WTC11 (cell line): ENCODE data around the gene ESYT1. TPM values are rescaled to one million over a fixed set of nuclear protein-coding genes. Genes with fewer than 3 reads are reported as not detected.

Experiments
- ATAC-seq: fragments of 200-7000 bp; cut with Tn5 transposase; 2 replicates; pipeline ENCODE4 v1.10.0; 2021; ENCODE audit warnings: mild to moderate bottlenecking, moderate library complexity
- CTCF ChIA-PET: fragments of 300-600 bp; sonication (Branson Sonifier 250); formaldehyde crosslinking; loops from one replicate; lab custom pipeline; 2021; ENCODE audit warnings: antibody characterized with exemption; lab: Charles Lee
- POLR2A ChIA-PET: fragments of 350-600 bp; sonication (Branson Sonifier 250); formaldehyde crosslinking; loops from one replicate; lab custom pipeline; 2021; ENCODE audit warnings: antibody characterized with exemption; lab: Charles Lee
- DNase-seq: peaks from one replicate; pipeline ENCODE4 v3.0.0; 2021; ENCODE audit warnings: low spot score
- H3K27ac Mint-ChIP-seq: 2 replicates; pipeline ENCODE4 v1.8.0; 2021; ENCODE audit warnings: mixed read lengths
- H3K27me3 Mint-ChIP-seq: 2 replicates; pipeline ENCODE4 v1.8.0; 2021; ENCODE audit warnings: low read depth, mild to moderate bottlenecking, moderate library complexity, mixed read lengths
- H3K36me3 Mint-ChIP-seq: 2 replicates; pipeline ENCODE4 v1.8.0; 2021; ENCODE audit warnings: mixed read lengths
- H3K4me1 Mint-ChIP-seq: 2 replicates; pipeline ENCODE4 v1.8.0; 2022; ENCODE audit warnings: mixed read lengths
- H3K4me3 Mint-ChIP-seq: 2 replicates; pipeline ENCODE4 v1.8.0; 2021; ENCODE audit warnings: mild to moderate bottlenecking, moderate library complexity, mixed read lengths
- H3K9me3 Mint-ChIP-seq: 2 replicates; pipeline ENCODE4 v1.8.0; 2021; ENCODE audit warnings: mixed read lengths
- ATF6 ChIP-seq: sonication (generic); formaldehyde crosslinking; IDR thresholded peaks from 2 replicates; pipeline ENCODE4 v1.8.1; 2023; ENCODE audit warnings: mild to moderate bottlenecking, missing genetic modification reagents
- E2F4 ChIP-seq: sonication (generic); formaldehyde crosslinking; IDR thresholded peaks from 2 replicates; pipeline ENCODE4 v1.8.1; 2022; ENCODE audit warnings: low read depth, mild to moderate bottlenecking, moderate library complexity, missing genetic modification reagents, borderline replicate concordance
- EMX1 ChIP-seq: fragments of 250-450 bp; sonication (Bioruptor Pico); IDR thresholded peaks from 2 replicates; pipeline ENCODE4 v1.8.0; 2021; ENCODE audit warnings: mild to moderate bottlenecking
- ETV6 ChIP-seq: sonication (generic); formaldehyde crosslinking; IDR thresholded peaks from 2 replicates; pipeline ENCODE4 v1.8.1; 2022; ENCODE audit warnings: mild to moderate bottlenecking, missing genetic modification reagents
- GABPB1 ChIP-seq: sonication (generic); formaldehyde crosslinking; IDR thresholded peaks from 2 replicates; pipeline ENCODE4 v1.8.1; 2023; ENCODE audit warnings: mild to moderate bottlenecking, missing genetic modification reagents
- GRHL2 ChIP-seq: fragments of 250-450 bp; sonication (Bioruptor Pico); IDR thresholded peaks from 2 replicates; pipeline ENCODE4 v1.8.0; 2022; ENCODE audit warnings: mild to moderate bottlenecking, moderate library complexity; ENCODE audit not compliant: insufficient replicate concordance, severe bottlenecking
- HMGA2 ChIP-seq: fragments of 250-450 bp; sonication (Bioruptor Pico); IDR thresholded peaks from 2 replicates; pipeline ENCODE4 v1.4.0; 2021; ENCODE audit warnings: mild to moderate bottlenecking, moderate library complexity
- IRF1 ChIP-seq: sonication (generic); formaldehyde crosslinking; IDR thresholded peaks from 2 replicates; pipeline ENCODE4 v1.8.0; 2023; ENCODE audit warnings: missing genetic modification reagents
- JUN ChIP-seq: sonication (generic); formaldehyde crosslinking; IDR thresholded peaks from 2 replicates; pipeline ENCODE4 v1.8.0; 2023; ENCODE audit warnings: mild to moderate bottlenecking, missing genetic modification reagents
- PRRX2 ChIP-seq: fragments of 250-450 bp; sonication (Bioruptor Pico); IDR thresholded peaks from 2 replicates; pipeline ENCODE4 v1.8.0; 2021; ENCODE audit warnings: mild to moderate bottlenecking
- STAT6 ChIP-seq: sonication (generic); formaldehyde crosslinking; conservative IDR thresholded peaks from 2 replicates; pipeline ENCODE4 v1.8.1; 2023; ENCODE audit warnings: mild to moderate bottlenecking, low read depth, missing genetic modification reagents, moderate library complexity
- TEAD1 ChIP-seq: sonication (generic); formaldehyde crosslinking; IDR thresholded peaks from 2 replicates; pipeline ENCODE4 v1.8.0; 2022; ENCODE audit warnings: mild to moderate bottlenecking, missing genetic modification reagents
- USF2 ChIP-seq: sonication (generic); formaldehyde crosslinking; IDR thresholded peaks from 2 replicates; pipeline ENCODE4 v1.8.1; 2023; ENCODE audit warnings: mild to moderate bottlenecking, missing genetic modification reagents, moderate library complexity
- ZNF396 ChIP-seq: fragments of 250-450 bp; sonication (Bioruptor Pico); IDR thresholded peaks from 2 replicates; pipeline ENCODE4 v1.8.0; 2021; ENCODE audit warnings: mild to moderate bottlenecking, moderate library complexity, borderline replicate concordance
- total RNA-seq: library from RNA; stranded (reverse); gene quantifications from 3 replicates; pipeline ENCODE4 v1.2.3, GENCODE V29; 2021

ESYT1 gene
- total RNA-seq, 1 experiment from 2014 or later = 80.1 TPM

GRCh38 chr12:56126732-56127239, 1.3 kb upstream of the ESYT1 start:
- Mint-ChIP-seq H3K27me3 (no peaks in the 10 kb centered on the region; the same call in 1 of the 2 replicates), H3K36me3 (peaks cover 22% of the 10 kb centered on the region), H3K9me3 (no peaks in the 10 kb centered on the region), H3K27ac (peak overlapping the region; percentile 99), H3K4me3 (peak overlapping the region; percentile 98), H3K4me1 (peaks cover 30% of the 10 kb centered on the region)
- ATAC-seq (no peak), DNase-seq (no peak)
- ChIA-PET CTCF (interaction anchor here (0.5 to 4.2 kb wide), 19 partner anchors 9 to 557 kb away, joined by 3 to 22 read pairs (median 3); partner anchors contain the start of genes COQ10A, MYL6, MYL6B and ORMDL2), POLR2A (interaction anchor here (0.6 to 5.3 kb wide), 8 partner anchors 9 to 532 kb away, joined by 3 to 104 read pairs (median 4); partner anchors contain the start of genes MYL6, PA2G4, SMARCC2 and ZC3H10)
- TF ChIP-seq EMX1 (0 out of 2 replicates have a peak, but pooled peaks have one; percentile 7), HMGA2 (no peak)

- ATAC-seq = no peak
- DNase-seq = no peak
- H3K36me3 Mint-ChIP-seq = peaks cover 27% of the 10 kb centered on the region
- H3K27me3 Mint-ChIP-seq = no peaks in the 10 kb centered on the region; the same call in 1 of the 2 replicates
- CTCF ChIA-PET = interaction anchor here (0.6 to 4.2 kb wide), 27 partner anchors 8 to 1044 kb away, joined by 3 to 61 read pairs (median 5); partner anchors contain the start of genes ANKRD52, COQ10A, MYL6 and MYL6B
- POLR2A ChIA-PET = interaction anchor here (0.6 to 5.3 kb wide), 16 partner anchors 9 to 509 kb away, joined by 3 to 104 read pairs (median 6); partner anchors contain the start of genes CNPY2, MYL6, PA2G4 and RNF41
- peak overlapping the region; percentile 99 for H3K27ac Mint-ChIP-seq
- peaks cover 30% of the 10 kb centered on the region for H3K4me1 Mint-ChIP-seq
- TF ChIP-seq TEAD1 (CRISPR knock-in tag) = no peak
- TF ChIP-seq, all 79 proteins: peak for 0
- Mint-ChIP-seq H3K9me3 (no peaks in the 10 kb centered on the region), H3K4me3 (peak overlapping the region; percentile 98)
These were observed 581 bp upstream of the ESYT1 start for GRCh38 chr12:56127485-56127887.

- Mint-ChIP-seq H3K27me3 (no peaks in the 10 kb centered on the region; the same call in 1 of the 2 replicates), H3K4me3 (peak overlapping the region; percentile 98), H3K36me3 (peaks cover 37% of the 10 kb centered on the region), H3K9me3 (no peaks in the 10 kb centered on the region), H3K27ac (peak overlapping the region; percentile 99), H3K4me1 (peaks cover 30% of the 10 kb centered on the region)
- ChIA-PET CTCF (interaction anchor here (0.5 to 4.2 kb wide), 24 partner anchors 7 to 508 kb away, joined by 3 to 61 read pairs (median 6); partner anchors contain the start of genes ANKRD52, COQ10A, MYL6 and MYL6B), POLR2A (interaction anchor here (0.8 to 5.3 kb wide), 11 partner anchors 11 to 102 kb away, joined by 3 to 104 read pairs (median 11); partner anchors contain the start of genes ERBB3, MYL6, PA2G4 and RNF41)
- no peak for ATAC-seq
- no peak for DNase-seq
- 0 out of 2 replicates have a peak, but pooled peaks have one; percentile 26 for TF ChIP-seq ETV6 (CRISPR knock-in tag)
- TF ChIP-seq TEAD1 (CRISPR knock-in tag) = no peak
These were observed 671 bp downstream of the ESYT1 start for GRCh38 chr12:56128670-56129205.

- Mint-ChIP-seq H3K36me3 (peaks cover 43% of the 10 kb centered on the region), H3K27me3 (no peaks in the 10 kb centered on the region; the same call in 1 of the 2 replicates), H3K9me3 (no peaks in the 10 kb centered on the region), H3K4me3 (peak overlapping the region; percentile 98), H3K27ac (peak overlapping the region; percentile 99; the same call in 1 of the 2 replicates), H3K4me1 (peaks cover 30% of the 10 kb centered on the region)
- ATAC-seq = peak; percentile 5
- peak; percentile 73 for DNase-seq
- CTCF ChIA-PET = interaction anchor here (1.0 to 4.2 kb wide), 7 partner anchors 10 to 507 kb away, joined by 3 to 61 read pairs (median 9); partner anchors contain the start of genes COQ10A, MYL6B, SMARCC2 and ZC3H10
- POLR2A ChIA-PET = interaction anchor here (0.8 to 5.3 kb wide), 5 partner anchors 11 to 93 kb away, joined by 3 to 104 read pairs (median 29); partner anchors contain the start of genes ERBB3, MYL6, RNF41 and RPL41
- no peak for TF ChIP-seq PRRX2 (CRISPR knock-in tag)
- no peak for TF ChIP-seq ZNF396
- TF ChIP-seq IRF1 (CRISPR knock-in tag) = no peak
- no peak for TF ChIP-seq GRHL2 (CRISPR knock-in tag)
- TF ChIP-seq USF2 (CRISPR knock-in tag) = 0 out of 2 replicates have a peak, but pooled peaks have one; percentile 15
- no peak for TF ChIP-seq GABPB1 (CRISPR knock-in tag)
- no peak for TF ChIP-seq E2F4 (CRISPR knock-in tag)
- no peak for TF ChIP-seq JUN (CRISPR knock-in tag)
- TF ChIP-seq STAT6 (CRISPR knock-in tag) = no peak
- no peak for TF ChIP-seq ATF6 (CRISPR knock-in tag)
These were observed 1.3 kb downstream of the ESYT1 start for GRCh38 chr12:56129206-56129941.
